ENCODE measurements around the gene SERTAD1. TPM values are rescaled to one million over a fixed set of nuclear protein-coding genes. Genes with fewer than 3 reads are reported as not detected.

The SERTAD1 gene
- total RNA-seq, 1 donor from 2014 or later, result 13.4 TPM

GRCh38 chr19:40381321-40381720 lies 44.5 kb downstream of the SERTAD1 start:
- ChIA-PET POLR2A (no interaction called here), CTCF (no interaction called here)
- TF ChIP-seq CTCF (IDR thresholded peaks at IDR 0.05), result no peak
- no peaks in the 10 kb centered on the region for H3K9me3 Mint-ChIP-seq
- H3K27me3 Mint-ChIP-seq, result no peaks in the 10 kb centered on the region
- H3K4me3 Mint-ChIP-seq, result no peak overlapping the region
- intact Hi-C loops (cut with micrococcal nuclease), result no loop called here
- peaks cover 8% of the 10 kb centered on the region for H3K36me3 Mint-ChIP-seq (ENCODE audit: low read depth)
- no peak overlapping the region for H3K27ac Mint-ChIP-seq
- no peaks in the 10 kb centered on the region for H3K4me1 Mint-ChIP-seq
- ATAC-seq (ENCODE audit: low read depth) (no peak), DNase-seq (no peak)

- ATAC-seq (ENCODE audit: low read depth) (no peak), DNase-seq (no peak)
- Mint-ChIP-seq H3K36me3 (ENCODE audit: low read depth) (peaks cover 8% of the 10 kb centered on the region), H3K4me1 (no peaks in the 10 kb centered on the region), H3K27me3 (no peaks in the 10 kb centered on the region), H3K9me3 (no peaks in the 10 kb centered on the region), H3K4me3 (no peak overlapping the region), H3K27ac (no peak overlapping the region)
- ChIA-PET POLR2A (no interaction called here), CTCF (no interaction called here)
- TF ChIP-seq CTCF (IDR thresholded peaks at IDR 0.05), result no peak
- intact Hi-C loops (cut with micrococcal nuclease), result no loop called here
Measured at GRCh38 chr19:40380199-40381037, 45.4 kb downstream of the SERTAD1 start.

GRCh38 chr19:40379446-40380198 lies 46.2 kb downstream of the SERTAD1 start:
- ChIA-PET POLR2A (no interaction called here), CTCF (no interaction called here)
- intact Hi-C loops (cut with micrococcal nuclease), result no loop called here
- no peak for TF ChIP-seq CTCF (IDR thresholded peaks at IDR 0.05)
- H3K9me3 Mint-ChIP-seq, result no peaks in the 10 kb centered on the region
- no peak overlapping the region for H3K4me3 Mint-ChIP-seq
- ATAC-seq (ENCODE audit: low read depth), result no peak
- H3K4me1 Mint-ChIP-seq, result no peaks in the 10 kb centered on the region
- no peaks in the 10 kb centered on the region for H3K27me3 Mint-ChIP-seq
- DNase-seq, result no peak
- peaks cover 13% of the 10 kb centered on the region for H3K36me3 Mint-ChIP-seq (ENCODE audit: low read depth)
- H3K27ac Mint-ChIP-seq, result no peak overlapping the region

GRCh38 chr19:40378509-40378908 lies 47.3 kb downstream of the SERTAD1 start:
- Mint-ChIP-seq H3K36me3 (ENCODE audit: low read depth) (peaks cover 18% of the 10 kb centered on the region), H3K4me3 (no peak overlapping the region), H3K27ac (no peak overlapping the region), H3K4me1 (no peaks in the 10 kb centered on the region), H3K9me3 (no peaks in the 10 kb centered on the region), H3K27me3 (no peaks in the 10 kb centered on the region)
- CTCF ChIA-PET, result no interaction called here
- intact Hi-C loops (cut with micrococcal nuclease), result no loop called here
- TF ChIP-seq CTCF (IDR thresholded peaks at IDR 0.05), result no peak
- POLR2A ChIA-PET, result no interaction called here
- DNase-seq, result no peak
- no peak for ATAC-seq (ENCODE audit: low read depth)

- no peak for ATAC-seq (ENCODE audit: low read depth)
- ChIA-PET CTCF (no interaction called here), POLR2A (no interaction called here)
- Mint-ChIP-seq H3K27me3 (no peaks in the 10 kb centered on the region), H3K4me1 (no peaks in the 10 kb centered on the region), H3K36me3 (ENCODE audit: low read depth) (peaks cover 18% of the 10 kb centered on the region), H3K4me3 (no peak overlapping the region), H3K27ac (no peak overlapping the region), H3K9me3 (no peaks in the 10 kb centered on the region)
- TF ChIP-seq CTCF (IDR thresholded peaks at IDR 0.05), result no peak
- intact Hi-C loops (cut with micrococcal nuclease), result no loop called here
- no peak for DNase-seq
Measured at GRCh38 chr19:40377876-40378385, 47.9 kb downstream of the SERTAD1 start.

All from activated B cell treated with CpG ODN at 0.5 μM for 24 hours (primary cell).